ENCODE measurements around the gene MMEL1. TPM values are rescaled to one million over a fixed set of nuclear protein-coding genes. Genes with fewer than 3 reads are reported as not detected.
A peak's percentile ranks its signal among the peaks of the same experiment; 100 is the strongest.

The MMEL1 gene
- polyA plus RNA-seq, 4 donors, result 7.6 to 35.4 (median 22.7) TPM

GRCh38 chr1:2598329-2598931, 34.4 kb downstream of the MMEL1 start:
- Histone ChIP-seq H3K4me3 (ENCODE audit: low read depth in 1 of 3, low read length in 3 of 3) (no peak overlapping the region), H3K4me1 (ENCODE audit: control insufficient read depth in 3 of 3, insufficient read depth in 2 of 3, low read depth in 1 of 3, low read length in 2 of 3) (peaks cover 0 to 5% (median 0%) of the 10 kb centered on the region in 3 donors), H3K36me3 (ENCODE audit: control insufficient read depth in 3 of 3, insufficient read depth in 2 of 3, low read depth in 1 of 3, low read length in 3 of 3) (no peaks in the 10 kb centered on the region), H3K27me3 (ENCODE audit: control insufficient read depth in 3 of 3, insufficient read depth in 3 of 3, low read length in 3 of 3) (no peaks in the 10 kb centered on the region), H3K9me3 (ENCODE audit: control insufficient read depth in 2 of 2, insufficient read depth in 1 of 2, low read depth in 1 of 2, low read length in 1 of 2) (no peaks in the 10 kb centered on the region), H3K27ac (ENCODE audit: low read depth in 1 of 3, low read length in 2 of 3) (no peak overlapping the region)
- no peak for FAIRE-seq
- no peak for DNase-seq
- 56 to 78% (median 74%) methylated on average over 3 of the region's 3 CpGs for whole genome bisulfite sequencing, 3 donors

GRCh38 chr1:2597441-2598328, 35.1 kb downstream of the MMEL1 start:
- DNase-seq (no peak), FAIRE-seq (no peak)
- Histone ChIP-seq H3K4me3 (ENCODE audit: low read depth in 1 of 3, low read length in 3 of 3) (no peak overlapping the region), H3K9me3 (ENCODE audit: control insufficient read depth in 2 of 2, insufficient read depth in 1 of 2, low read depth in 1 of 2, low read length in 1 of 2) (no peaks in the 10 kb centered on the region), H3K4me1 (ENCODE audit: control insufficient read depth in 3 of 3, insufficient read depth in 2 of 3, low read depth in 1 of 3, low read length in 2 of 3) (peaks cover 0 to 5% (median 0%) of the 10 kb centered on the region in 3 donors), H3K36me3 (ENCODE audit: control insufficient read depth in 3 of 3, insufficient read depth in 2 of 3, low read depth in 1 of 3, low read length in 3 of 3) (no peaks in the 10 kb centered on the region), H3K27ac (ENCODE audit: low read depth in 1 of 3, low read length in 2 of 3) (no peak overlapping the region), H3K27me3 (ENCODE audit: control insufficient read depth in 3 of 3, insufficient read depth in 3 of 3, low read length in 3 of 3) (no peaks in the 10 kb centered on the region)
- 76 to 80% (median 79%) methylated on average over 34 of the region's 34 CpGs for WGBS, 3 donors

- 76 to 87% (median 81%) methylated on average over 24 to 28 of the region's 28 CpGs for WGBS, 3 donors
- no peak for DNase-seq
- FAIRE-seq, result no peak
- no peak overlapping the region for H3K27ac ChIP-seq (ENCODE audit: low read depth in 1 of 3, low read length in 2 of 3)
- no peaks in the 10 kb centered on the region for H3K36me3 ChIP-seq (ENCODE audit: control insufficient read depth in 3 of 3, insufficient read depth in 2 of 3, low read depth in 1 of 3, low read length in 3 of 3)
- H3K27me3 ChIP-seq (ENCODE audit: control insufficient read depth in 3 of 3, insufficient read depth in 3 of 3, low read length in 3 of 3), result no peaks in the 10 kb centered on the region
- H3K4me3 ChIP-seq (ENCODE audit: low read depth in 1 of 3, low read length in 3 of 3), result no peak overlapping the region
- peaks cover 0 to 5% (median 0%) of the 10 kb centered on the region in 3 donors for H3K4me1 ChIP-seq (ENCODE audit: control insufficient read depth in 3 of 3, insufficient read depth in 2 of 3, low read depth in 1 of 3, low read length in 2 of 3)
- H3K9me3 ChIP-seq (ENCODE audit: control insufficient read depth in 2 of 2, insufficient read depth in 1 of 2, low read depth in 1 of 2, low read length in 1 of 2), result no peaks in the 10 kb centered on the region
Observed at GRCh38 chr1:2596530-2597333, 36.1 kb downstream of the MMEL1 start.

DNA sequence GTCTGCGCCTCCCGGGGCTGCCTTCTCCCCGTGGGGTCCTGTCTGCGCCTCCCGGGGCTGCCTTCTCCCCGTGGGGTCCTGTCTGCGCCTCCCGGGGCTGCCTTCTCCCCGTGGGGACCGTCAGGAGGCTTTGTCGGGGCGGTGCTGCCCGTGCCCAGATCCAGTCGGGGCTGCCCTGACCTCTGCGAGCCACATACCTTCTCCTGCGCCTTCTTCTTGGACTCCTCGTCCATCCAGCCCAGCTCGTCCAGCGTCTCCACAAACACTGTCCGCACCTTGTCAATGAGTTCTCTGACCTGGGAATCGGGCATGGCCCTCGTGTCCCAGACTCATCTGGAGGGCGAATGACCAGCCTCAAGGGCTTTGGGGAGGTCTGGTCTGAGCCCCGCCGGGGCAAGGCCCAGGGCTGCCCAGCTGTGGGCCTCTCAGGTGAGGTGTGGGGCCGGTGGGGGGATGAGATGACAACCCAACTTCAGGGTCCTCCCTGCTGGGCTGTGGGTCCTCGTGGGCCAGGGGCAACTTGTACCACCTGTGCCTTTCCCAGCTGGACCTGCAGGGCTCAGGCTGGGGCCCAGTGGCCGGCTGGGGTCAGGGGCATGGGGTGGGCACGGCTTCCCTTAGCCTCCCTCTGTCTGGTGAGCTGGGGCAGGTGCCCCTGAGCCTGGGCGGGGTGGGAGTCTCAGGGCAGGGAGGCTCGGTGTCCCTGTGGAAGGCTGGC, 36.8 kb downstream of the MMEL1 start:
- no peak overlapping the region for H3K4me3 ChIP-seq (ENCODE audit: low read depth in 1 of 3, low read length in 3 of 3)
- no peaks in the 10 kb centered on the region for H3K9me3 ChIP-seq (ENCODE audit: control insufficient read depth in 2 of 2, insufficient read depth in 1 of 2, low read depth in 1 of 2, low read length in 1 of 2)
- FAIRE-seq (no peak), DNase-seq (no peak)
- H3K27ac ChIP-seq (ENCODE audit: low read depth in 1 of 3, low read length in 2 of 3), result no peak overlapping the region
- 84 to 87% (median 84%) methylated on average over 26 to 31 of the region's 31 CpGs for WGBS, 3 donors
- no peaks in the 10 kb centered on the region for H3K27me3 ChIP-seq (ENCODE audit: control insufficient read depth in 3 of 3, insufficient read depth in 3 of 3, low read length in 3 of 3)
- H3K4me1 ChIP-seq (ENCODE audit: control insufficient read depth in 3 of 3, insufficient read depth in 2 of 3, low read depth in 1 of 3, low read length in 2 of 3), result peaks cover 0 to 5% (median 0%) of the 10 kb centered on the region in 3 donors
- no peaks in the 10 kb centered on the region for H3K36me3 ChIP-seq (ENCODE audit: control insufficient read depth in 3 of 3, insufficient read depth in 2 of 3, low read depth in 1 of 3, low read length in 3 of 3)

GRCh38 chr1:2595261-2595811, 37.5 kb downstream of the MMEL1 start:
- FAIRE-seq, result no peak
- H3K4me3 ChIP-seq (ENCODE audit: low read depth in 1 of 3, low read length in 3 of 3), result no peak overlapping the region
- H3K27ac ChIP-seq (ENCODE audit: low read depth in 1 of 3, low read length in 2 of 3), result no peak overlapping the region
- 61 to 80% (median 72%) methylated on average over 14 to 19 of the region's 19 CpGs for WGBS, 3 donors
- H3K36me3 ChIP-seq (ENCODE audit: control insufficient read depth in 3 of 3, insufficient read depth in 2 of 3, low read depth in 1 of 3, low read length in 3 of 3), result peaks cover 0 to 6% (median 0%) of the 10 kb centered on the region in 3 donors
- H3K27me3 ChIP-seq (ENCODE audit: control insufficient read depth in 3 of 3, insufficient read depth in 3 of 3, low read length in 3 of 3), result no peaks in the 10 kb centered on the region
- H3K9me3 ChIP-seq (ENCODE audit: control insufficient read depth in 2 of 2, insufficient read depth in 1 of 2, low read depth in 1 of 2, low read length in 1 of 2), result no peaks in the 10 kb centered on the region
- DNase-seq, result no peak
- H3K4me1 ChIP-seq (ENCODE audit: control insufficient read depth in 3 of 3, insufficient read depth in 2 of 3, low read depth in 1 of 3, low read length in 2 of 3), result peaks cover 0 to 5% (median 0%) of the 10 kb centered on the region in 3 donors

DNA sequence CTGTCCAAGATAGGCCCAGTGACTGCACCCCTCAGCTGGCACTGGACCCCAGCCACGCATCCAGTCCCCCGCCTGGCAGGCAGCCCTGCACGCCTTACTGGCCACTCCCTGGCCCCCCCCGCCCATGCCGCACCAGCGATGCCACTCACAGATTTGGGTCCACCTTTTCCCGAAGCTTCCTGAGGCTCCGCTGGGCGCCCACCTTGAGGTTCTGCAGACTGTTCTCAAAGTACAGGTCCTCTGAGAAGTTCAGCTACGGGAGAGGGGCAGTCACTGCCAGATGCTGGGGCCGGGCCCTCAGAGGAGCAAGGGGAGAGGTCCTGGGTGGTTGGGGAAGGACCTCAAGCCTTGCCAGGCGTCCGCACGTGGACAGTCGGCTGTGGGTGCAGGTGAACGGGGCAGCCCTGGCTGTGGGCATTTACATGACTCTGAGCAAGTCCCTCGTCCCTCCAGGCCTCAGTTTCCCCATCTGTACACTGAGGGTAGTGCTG, 38.1 kb downstream of the MMEL1 start:
- WGBS, 3 donors, result 72 to 88% (median 86%) methylated on average over 15 to 17 of the region's 17 CpGs
- Histone ChIP-seq H3K4me3 (ENCODE audit: low read depth in 1 of 3, low read length in 3 of 3) (no peak overlapping the region), H3K27me3 (ENCODE audit: control insufficient read depth in 3 of 3, insufficient read depth in 3 of 3, low read length in 3 of 3) (no peaks in the 10 kb centered on the region), H3K9me3 (ENCODE audit: control insufficient read depth in 2 of 2, insufficient read depth in 1 of 2, low read depth in 1 of 2, low read length in 1 of 2) (no peaks in the 10 kb centered on the region), H3K36me3 (ENCODE audit: control insufficient read depth in 3 of 3, insufficient read depth in 2 of 3, low read depth in 1 of 3, low read length in 3 of 3) (peaks cover 0 to 12% (median 5%) of the 10 kb centered on the region in 3 donors), H3K4me1 (ENCODE audit: control insufficient read depth in 3 of 3, insufficient read depth in 2 of 3, low read depth in 1 of 3, low read length in 2 of 3) (peaks cover 0 to 5% (median 0%) of the 10 kb centered on the region in 3 donors), H3K27ac (ENCODE audit: low read depth in 1 of 3, low read length in 2 of 3) (no peak overlapping the region)
- DNase-seq, result no peak
- FAIRE-seq, result no peak

DNA sequence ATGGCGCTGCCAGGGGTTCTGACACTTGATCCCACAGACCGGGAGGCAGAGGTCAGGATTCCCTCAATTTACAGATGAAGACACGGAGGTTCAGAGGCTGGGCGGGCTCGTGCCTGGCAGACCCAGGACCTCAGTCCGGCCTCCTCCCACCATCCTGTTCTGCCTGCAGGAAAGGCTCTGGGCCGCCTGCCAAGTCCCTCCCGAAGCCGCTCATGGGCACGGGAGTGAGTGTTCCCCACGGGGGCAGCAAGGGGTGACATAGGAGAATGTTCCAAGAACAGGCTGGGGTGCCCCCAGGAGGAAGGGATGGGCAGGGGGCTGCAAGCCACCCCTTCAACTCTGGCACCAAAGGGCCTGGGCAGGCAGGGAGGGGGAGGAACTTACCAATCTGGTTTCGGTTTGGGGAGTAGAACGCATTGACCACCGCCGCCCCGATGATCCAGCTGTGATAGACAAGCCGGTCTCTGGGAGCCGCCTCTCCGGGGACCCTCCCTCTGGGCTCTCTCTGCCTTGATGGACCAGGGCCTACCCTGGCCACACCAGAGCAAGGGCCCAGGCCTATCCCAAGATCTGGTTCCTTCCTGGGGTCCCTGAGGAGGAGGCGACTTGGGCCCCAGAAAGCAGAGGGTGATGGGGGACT, 38.7 kb downstream of the MMEL1 start:
- FAIRE-seq, result no peak
- Histone ChIP-seq H3K9me3 (ENCODE audit: control insufficient read depth in 2 of 2, insufficient read depth in 1 of 2, low read depth in 1 of 2, low read length in 1 of 2) (no peaks in the 10 kb centered on the region), H3K27me3 (ENCODE audit: control insufficient read depth in 3 of 3, insufficient read depth in 3 of 3, low read length in 3 of 3) (no peaks in the 10 kb centered on the region), H3K4me3 (ENCODE audit: low read depth in 1 of 3, low read length in 3 of 3) (no peak overlapping the region), H3K27ac (ENCODE audit: low read depth in 1 of 3, low read length in 2 of 3) (no peak overlapping the region), H3K4me1 (ENCODE audit: control insufficient read depth in 3 of 3, insufficient read depth in 2 of 3, low read depth in 1 of 3, low read length in 2 of 3) (peaks cover 0 to 5% (median 0%) of the 10 kb centered on the region in 3 donors), H3K36me3 (ENCODE audit: control insufficient read depth in 3 of 3, insufficient read depth in 2 of 3, low read depth in 1 of 3, low read length in 3 of 3) (peaks cover 0 to 18% (median 5%) of the 10 kb centered on the region in 3 donors)
- peak in 1 of 2 donors; percentile 52 for DNase-seq
- 17 to 35% (median 29%) methylated on average over 20 of the region's 20 CpGs for WGBS, 3 donors
